Uterus (tissue), 4 donors: ENCODE results near the gene SH3BGRL2. TPM values are rescaled to one million over a fixed set of nuclear protein-coding genes. Genes with fewer than 3 reads are reported as not detected.
A peak's percentile ranks its signal among the peaks of the same experiment; 100 is the strongest.

ENCODE experiments used
- DNase-seq, 2 donors: peaks; one replicate each; pipeline ENCODE4 v3.0.0-alpha.2; 2019 to 2020
- H3K27ac ChIP-seq, 2 donors: fragments of 200-600 bp; sonication (generic); 1 replicate in 1 of 2; 2 replicates in 1 of 2; pipeline ENCODE4 v1.5.1; 2016 to 2018
- H3K27me3 ChIP-seq, 2 donors: fragments of 200-600 bp; sonication (generic); one replicate each; pipeline ENCODE4 v1.5.1; 2018 to 2019; ENCODE audit warnings: control low read depth in 1 of 2
- H3K36me3 ChIP-seq, 2 donors: fragments of 200-600 bp; sonication (generic); one replicate each; pipeline ENCODE4 v1.5.1; 2019; ENCODE audit warnings: control low read depth in 1 of 2
- H3K4me1 ChIP-seq, 2 donors: fragments of 200-600 bp; sonication (generic); one replicate each; pipeline ENCODE4 v1.5.1; 2018 to 2019; ENCODE audit warnings: control low read depth in 1 of 2
- H3K4me3 ChIP-seq, 2 donors: fragments of 200-600 bp; sonication (generic); 1 replicate in 1 of 2; 2 replicates in 1 of 2; pipeline ENCODE4 v1.5.1; 2018 to 2019; ENCODE audit warnings: mild to moderate bottlenecking in 1 of 2
- H3K9me3 ChIP-seq, 2 donors: fragments of 200-600 bp; sonication (generic); one replicate each; pipeline ENCODE4 v1.5.1; 2019; ENCODE audit warnings: control low read depth in 1 of 2
- POLR2A ChIP-seq, 2 donors: fragments of 450-650 bp; IDR thresholded peaks; one replicate each; pipeline ENCODE4 v1.6.1; 2016; ENCODE audit warnings: antibody characterized with exemption in 2 of 2, mild to moderate bottlenecking in 1 of 2, moderate library complexity in 1 of 2
- intact Hi-C: fragments of 100-400 bp; cut with DNase I; formaldehyde crosslinking; loops from one replicate; pipeline ENCODE4 v1.15.1; 2023; ENCODE audit warnings: low total_unique reads
- total RNA-seq, 4 donors: library from RNA; depleted of rRNA in 3 of 4; stranded (reverse); fragments of >200 nt in 3 of 4; gene quantifications; one replicate each; pipeline versions ENCODE4 v1.1.0 to v1.2.4, GENCODE V29; 2014 to 2023
- TF ChIP-seq, protein P1 (sequence below), 4 experiments: fragments of 200-600 bp in 2 of 4; fragments of 450-650 bp in 2 of 4; sonication (generic) in 2 of 4; IDR thresholded peaks; one replicate each; pipeline ENCODE4 v1.5.1; 2016 to 2019; ENCODE audit warnings: antibody characterized with exemption in 4 of 4, mild to moderate bottlenecking in 2 of 4, moderate library complexity in 1 of 4
- donor health status: DM: yes; HTN: yes; CAD: no.

The SH3BGRL2 gene
- total RNA-seq, 4 donors from 2014 or later = 24.6 to 53.2 (median 34.4) TPM

DNA sequence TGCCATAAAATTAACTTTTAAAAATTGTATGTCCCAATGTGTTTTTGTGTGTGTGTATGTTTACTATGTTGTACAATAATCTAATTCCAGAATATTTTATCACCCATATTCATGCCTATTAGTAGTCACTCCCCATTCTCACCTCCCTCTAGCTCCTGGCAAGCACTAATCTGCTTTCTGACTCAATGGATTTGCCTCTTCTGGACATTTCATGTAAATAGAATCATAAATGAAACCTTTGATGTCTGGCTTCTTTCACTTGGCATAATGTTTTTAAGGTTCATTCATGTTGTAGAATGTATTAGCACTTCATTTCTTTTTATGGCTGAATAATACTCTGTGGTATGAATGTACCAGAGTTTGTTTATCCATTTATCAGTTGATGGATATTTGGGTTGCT is 15.4 kb downstream of the SH3BGRL2 start:
- Histone ChIP-seq H3K27ac (peak overlapping the region in 1 of 2 donors; percentile 57), H3K36me3 (no peaks in the 10 kb centered on the region)
- intact Hi-C loops = no loop called here

DNA sequence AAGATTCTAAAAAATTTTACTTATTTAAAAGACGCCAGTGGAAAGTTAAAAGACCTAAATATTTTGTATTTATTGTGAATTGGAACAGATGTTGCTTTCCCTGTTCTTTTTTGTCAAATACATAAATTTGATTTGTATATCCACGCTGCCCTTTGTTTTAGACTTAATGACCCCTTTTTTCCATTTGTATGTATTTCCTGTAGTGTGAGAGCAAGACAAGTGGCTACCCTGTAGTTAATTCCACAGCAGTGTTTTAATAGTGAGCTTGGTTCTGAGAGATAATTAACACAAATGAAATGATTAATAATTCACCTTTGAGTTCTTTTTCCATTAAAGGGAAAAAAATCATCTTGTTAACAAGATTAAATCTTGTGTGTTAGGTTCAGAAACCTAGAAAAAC is 16.6 kb downstream of the SH3BGRL2 start:
- H3K36me3 ChIP-seq = no peaks in the 10 kb centered on the region
- no peak for DNase-seq
- H3K27me3 ChIP-seq = no peaks in the 10 kb centered on the region
- TF ChIP-seq, protein P1, sequence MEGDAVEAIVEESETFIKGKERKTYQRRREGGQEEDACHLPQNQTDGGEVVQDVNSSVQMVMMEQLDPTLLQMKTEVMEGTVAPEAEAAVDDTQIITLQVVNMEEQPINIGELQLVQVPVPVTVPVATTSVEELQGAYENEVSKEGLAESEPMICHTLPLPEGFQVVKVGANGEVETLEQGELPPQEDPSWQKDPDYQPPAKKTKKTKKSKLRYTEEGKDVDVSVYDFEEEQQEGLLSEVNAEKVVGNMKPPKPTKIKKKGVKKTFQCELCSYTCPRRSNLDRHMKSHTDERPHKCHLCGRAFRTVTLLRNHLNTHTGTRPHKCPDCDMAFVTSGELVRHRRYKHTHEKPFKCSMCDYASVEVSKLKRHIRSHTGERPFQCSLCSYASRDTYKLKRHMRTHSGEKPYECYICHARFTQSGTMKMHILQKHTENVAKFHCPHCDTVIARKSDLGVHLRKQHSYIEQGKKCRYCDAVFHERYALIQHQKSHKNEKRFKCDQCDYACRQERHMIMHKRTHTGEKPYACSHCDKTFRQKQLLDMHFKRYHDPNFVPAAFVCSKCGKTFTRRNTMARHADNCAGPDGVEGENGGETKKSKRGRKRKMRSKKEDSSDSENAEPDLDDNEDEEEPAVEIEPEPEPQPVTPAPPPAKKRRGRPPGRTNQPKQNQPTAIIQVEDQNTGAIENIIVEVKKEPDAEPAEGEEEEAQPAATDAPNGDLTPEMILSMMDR (IDR thresholded peaks at IDR 0.05) = no peak
- no peak for TF ChIP-seq POLR2A (IDR thresholded peaks at IDR 0.05)
- intact Hi-C loops = no loop called here
- H3K4me3 ChIP-seq = no peak overlapping the region
- H3K27ac ChIP-seq = peak overlapping the region; percentile 11 to 57
- no peaks in the 10 kb centered on the region for H3K9me3 ChIP-seq
- H3K4me1 ChIP-seq = peaks cover 0 to 8% of the 10 kb centered on the region in 2 donors

More for the DNA sequence above, 15.4 kb downstream of the SH3BGRL2 start:
- Histone ChIP-seq H3K9me3 (no peaks in the 10 kb centered on the region), H3K4me1 (peaks cover 0 to 8% of the 10 kb centered on the region in 2 donors), H3K4me3 (no peak overlapping the region), H3K27me3 (no peaks in the 10 kb centered on the region)
- TF ChIP-seq, protein P1 (IDR thresholded peaks at IDR 0.05) = no peak
- no peak for TF ChIP-seq POLR2A (IDR thresholded peaks at IDR 0.05)
- DNase-seq = no peak

DNA sequence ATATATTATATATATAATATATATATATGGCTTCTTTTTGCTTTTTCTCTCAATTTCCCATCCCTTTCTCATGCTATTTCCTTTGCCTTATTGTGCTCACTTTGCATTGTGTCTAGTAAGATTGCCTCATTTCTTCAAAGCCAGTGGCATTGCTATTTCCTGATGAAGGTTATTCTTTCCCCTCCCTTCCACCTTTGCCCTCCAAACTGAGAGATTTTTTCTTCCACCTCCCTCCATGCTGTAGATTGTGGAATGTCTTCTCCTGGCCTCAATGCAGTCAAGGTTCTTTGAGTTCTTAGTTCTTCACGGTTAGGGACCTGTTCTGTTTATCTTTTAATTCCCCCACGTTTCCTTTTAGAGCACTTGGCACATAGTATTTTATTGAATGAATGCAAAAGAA is 17.2 kb downstream of the SH3BGRL2 start:
- H3K27me3 ChIP-seq = no peaks in the 10 kb centered on the region
- H3K4me3 ChIP-seq = no peak overlapping the region
- peak overlapping the region; percentile 37 to 57 for H3K27ac ChIP-seq
- TF ChIP-seq, protein P1 (IDR thresholded peaks at IDR 0.05) = no peak
- no peak for TF ChIP-seq POLR2A (IDR thresholded peaks at IDR 0.05)
- no peaks in the 10 kb centered on the region for H3K9me3 ChIP-seq
- H3K4me1 ChIP-seq = peaks cover 0 to 8% of the 10 kb centered on the region in 2 donors
- intact Hi-C loops = no loop called here
- no peak for DNase-seq
- H3K36me3 ChIP-seq = no peaks in the 10 kb centered on the region

DNA sequence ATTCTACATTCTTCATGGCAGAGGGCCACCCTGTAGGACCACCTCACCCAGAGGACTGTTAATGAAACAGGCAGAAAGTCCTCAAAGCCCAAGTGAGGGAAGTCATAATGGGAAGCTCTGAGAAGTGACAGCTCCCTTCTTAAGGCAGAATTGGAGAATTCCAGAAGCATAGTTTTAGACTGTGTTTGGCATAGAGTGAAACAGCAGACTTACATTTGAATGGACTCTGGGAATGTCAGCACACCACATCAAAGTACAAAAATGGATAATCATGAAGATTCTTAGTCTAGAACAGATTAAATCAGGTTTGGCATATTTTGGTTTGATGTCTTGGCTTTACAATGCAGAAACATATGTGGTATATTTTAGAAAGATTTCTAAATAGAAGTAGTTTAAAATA is 17.9 kb downstream of the SH3BGRL2 start:
- peaks cover 0 to 8% of the 10 kb centered on the region in 2 donors for H3K4me1 ChIP-seq
- TF ChIP-seq POLR2A (IDR thresholded peaks at IDR 0.05) = no peak
- TF ChIP-seq, protein P1 (IDR thresholded peaks at IDR 0.05) = no peak
- H3K27ac ChIP-seq = peak overlapping the region; percentile 37 to 57
- no peaks in the 10 kb centered on the region for H3K9me3 ChIP-seq
- H3K36me3 ChIP-seq = no peaks in the 10 kb centered on the region
- intact Hi-C loops = no loop called here
- no peak for DNase-seq
- H3K4me3 ChIP-seq = no peak overlapping the region
- no peaks in the 10 kb centered on the region for H3K27me3 ChIP-seq

DNA sequence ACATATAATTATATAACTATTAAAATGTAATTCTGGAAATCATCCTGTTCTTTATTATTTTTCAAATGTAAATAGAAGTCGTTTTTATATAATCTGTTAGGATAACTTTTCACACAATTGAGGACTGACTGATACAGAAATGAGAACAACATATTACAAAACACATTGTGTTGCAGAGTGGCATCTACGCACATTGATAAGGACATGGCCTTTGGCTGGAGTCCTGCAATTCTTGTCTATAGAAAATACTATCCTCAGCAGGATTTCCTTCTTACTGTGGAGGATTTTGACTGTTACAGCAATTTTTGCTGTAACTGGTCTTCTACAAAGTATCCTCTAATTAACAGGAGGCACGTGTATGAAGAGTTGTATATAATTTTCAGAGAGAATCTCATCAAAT is 19.8 kb downstream of the SH3BGRL2 start:
- Histone ChIP-seq H3K9me3 (no peaks in the 10 kb centered on the region), H3K4me3 (no peak overlapping the region), H3K27me3 (no peaks in the 10 kb centered on the region), H3K4me1 (peaks cover 0 to 8% of the 10 kb centered on the region in 2 donors), H3K27ac (no peak overlapping the region), H3K36me3 (no peaks in the 10 kb centered on the region)
- TF ChIP-seq, protein P1 (IDR thresholded peaks at IDR 0.05) = no peak
- no peak for TF ChIP-seq POLR2A (IDR thresholded peaks at IDR 0.05)
- DNase-seq = no peak
- intact Hi-C loops = no loop called here
